HUES6 (cell line): ENCODE results near the gene CENATAC.
"Not testable (repeated sequence)": the region's sequence is repeated elsewhere in the genome, so short reads cannot be mapped to it uniquely, and the experiment has no call there.

Experiments
- H3K27ac ChIP-seq: 2 replicates; pipeline ENCODE4 v1.7.0; 2013; ENCODE audit warnings: low read depth, mild to moderate bottlenecking, low read length, inconsistent platforms
- H3K27me3 ChIP-seq: 2 replicates; pipeline ENCODE4 v1.6.1; 2013; ENCODE audit warnings: low read length; ENCODE audit not compliant: control insufficient read depth, insufficient read depth
- H3K36me3 ChIP-seq: 2 replicates; pipeline ENCODE4 v1.6.1; 2013; ENCODE audit warnings: low read length; ENCODE audit not compliant: control insufficient read depth, insufficient read depth
- H3K4me1 ChIP-seq: 2 replicates; pipeline ENCODE4 v1.6.1; 2013; ENCODE audit warnings: low read length; ENCODE audit not compliant: control insufficient read depth, insufficient read depth
- H3K4me3 ChIP-seq: 2 replicates; pipeline ENCODE4 v1.5.1; 2013; ENCODE audit warnings: low read depth, low read length
- H3K9ac ChIP-seq: one replicate; pipeline ENCODE4 v1.6.1; 2013; ENCODE audit warnings: mild to moderate bottlenecking, low read length
- H3K9me3 ChIP-seq: 2 replicates; pipeline ENCODE4 v1.6.1; 2013; ENCODE audit warnings: low read depth, low read length; ENCODE audit not compliant: control insufficient read depth, insufficient read depth

The CENATAC gene

DNA sequence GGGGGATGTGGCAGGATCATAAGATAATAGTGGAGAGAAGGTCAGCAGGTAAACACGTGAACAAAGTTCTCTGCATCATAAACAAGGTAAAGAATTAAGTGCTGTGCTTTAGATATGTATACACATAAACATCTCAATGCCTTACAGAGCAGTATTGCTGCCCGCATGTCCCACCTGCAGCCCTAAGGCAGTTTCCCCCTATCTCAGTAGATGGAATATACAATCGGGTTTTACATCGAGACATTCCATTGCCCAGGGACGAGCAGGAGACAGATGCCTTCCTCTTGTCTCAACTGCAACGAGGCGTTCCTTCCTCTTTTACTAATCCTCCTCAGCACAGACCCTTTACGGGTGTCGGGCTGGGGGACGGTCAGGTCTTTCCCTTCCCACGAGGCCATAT, 41.5 kb downstream of the CENATAC start:
- H3K36me3 ChIP-seq, H3K9me3 ChIP-seq, H3K4me3 ChIP-seq, H3K27ac ChIP-seq, H3K27me3 ChIP-seq: not testable (repeated sequence)
- H3K4me1 ChIP-seq = peaks cover 12% of the 10 kb centered on the region; the same call in 1 of the 2 replicates
- peak overlapping the region; percentile 19 for H3K9ac ChIP-seq

GRCh38 chr11:119041821-119042514, 44.0 kb downstream of the CENATAC start:
- H3K27ac ChIP-seq = no peak overlapping the region
- H3K4me3 ChIP-seq = no peak overlapping the region
- no peaks in the 10 kb centered on the region for H3K27me3 ChIP-seq
- H3K36me3 ChIP-seq = peaks cover 25% of the 10 kb centered on the region
- H3K4me1 ChIP-seq = peaks cover 12% of the 10 kb centered on the region; the same call in 1 of the 2 replicates
- H3K9me3 ChIP-seq = no peaks in the 10 kb centered on the region
- no peak overlapping the region for H3K9ac ChIP-seq

GRCh38 chr11:119042927-119043326, 45.0 kb downstream of the CENATAC start:
- H3K36me3 ChIP-seq = peaks cover 35% of the 10 kb centered on the region
- no peak overlapping the region for H3K9ac ChIP-seq
- no peaks in the 10 kb centered on the region for H3K27me3 ChIP-seq
- no peaks in the 10 kb centered on the region for H3K9me3 ChIP-seq
- peaks cover 12% of the 10 kb centered on the region; the same call in 1 of the 2 replicates for H3K4me1 ChIP-seq
- H3K27ac ChIP-seq = no peak overlapping the region
- no peak overlapping the region for H3K4me3 ChIP-seq

DNA sequence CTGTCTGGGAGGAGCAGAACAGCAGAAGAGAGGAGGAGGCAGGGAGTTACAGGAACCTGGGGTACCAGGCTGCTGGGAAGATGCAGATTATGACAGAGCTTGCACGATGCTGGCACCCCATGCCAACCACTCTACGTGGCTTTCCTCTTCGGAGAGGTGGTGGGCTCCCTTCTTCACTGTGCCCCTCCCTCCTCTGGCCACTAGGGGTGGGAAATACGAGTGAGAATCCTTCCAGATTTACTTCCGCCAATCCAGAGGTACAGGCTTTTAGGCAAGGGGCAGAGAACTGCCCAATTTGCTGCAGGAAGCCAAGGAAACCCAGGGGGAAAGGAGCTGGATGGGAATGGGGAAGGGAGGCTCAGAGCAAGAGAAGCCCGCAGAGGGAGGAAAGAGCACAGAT, 46.8 kb downstream of the CENATAC start:
- Histone ChIP-seq H3K27me3 (no peaks in the 10 kb centered on the region), H3K9me3 (no peaks in the 10 kb centered on the region), H3K4me1 (peaks cover 4% of the 10 kb centered on the region; the same call in 1 of the 2 replicates), H3K36me3 (peaks cover 53% of the 10 kb centered on the region), H3K9ac (no peak overlapping the region), H3K4me3 (no peak overlapping the region), H3K27ac (no peak overlapping the region)

GRCh38 chr11:119046489-119046888, 48.6 kb downstream of the CENATAC start:
- H3K4me1 ChIP-seq = no peaks in the 10 kb centered on the region
- H3K4me3 ChIP-seq = no peak overlapping the region
- H3K27me3 ChIP-seq = no peaks in the 10 kb centered on the region
- no peak overlapping the region for H3K9ac ChIP-seq
- peaks cover 70% of the 10 kb centered on the region for H3K36me3 ChIP-seq
- no peak overlapping the region for H3K27ac ChIP-seq
- no peaks in the 10 kb centered on the region for H3K9me3 ChIP-seq

- Histone ChIP-seq H3K9me3 (no peaks in the 10 kb centered on the region), H3K27me3 (no peaks in the 10 kb centered on the region), H3K27ac (no peak overlapping the region), H3K4me3 (no peak overlapping the region), H3K36me3 (peaks cover 78% of the 10 kb centered on the region), H3K4me1 (no peaks in the 10 kb centered on the region), H3K9ac (no peak overlapping the region)
Measured at GRCh38 chr11:119047205-119047604, 49.3 kb downstream of the CENATAC start.

DNA sequence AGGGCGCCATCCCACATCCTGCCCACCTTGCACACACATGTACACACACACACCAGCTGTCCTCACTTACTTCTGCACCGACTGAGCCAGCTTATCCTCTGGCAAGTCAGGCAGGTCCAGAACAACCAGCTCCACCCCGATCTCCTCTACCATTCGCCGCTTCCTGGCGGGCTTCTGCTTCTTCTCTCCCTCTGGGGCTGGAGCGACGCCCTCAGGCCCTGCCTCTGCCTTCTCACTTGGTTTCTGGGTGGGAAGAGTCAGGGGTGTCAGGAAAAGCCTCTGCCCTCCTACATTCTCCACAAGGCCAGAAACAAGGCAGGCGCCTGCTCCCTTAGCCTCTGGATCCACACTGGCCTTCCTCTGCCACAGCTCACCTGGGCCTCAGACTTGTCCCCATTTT, 50.7 kb downstream of the CENATAC start:
- Histone ChIP-seq H3K27ac (no peak overlapping the region), H3K36me3 (peaks cover 92% of the 10 kb centered on the region), H3K4me3 (no peak overlapping the region), H3K4me1 (no peaks in the 10 kb centered on the region), H3K9ac (no peak overlapping the region), H3K9me3 (no peaks in the 10 kb centered on the region), H3K27me3 (no peaks in the 10 kb centered on the region)

DNA sequence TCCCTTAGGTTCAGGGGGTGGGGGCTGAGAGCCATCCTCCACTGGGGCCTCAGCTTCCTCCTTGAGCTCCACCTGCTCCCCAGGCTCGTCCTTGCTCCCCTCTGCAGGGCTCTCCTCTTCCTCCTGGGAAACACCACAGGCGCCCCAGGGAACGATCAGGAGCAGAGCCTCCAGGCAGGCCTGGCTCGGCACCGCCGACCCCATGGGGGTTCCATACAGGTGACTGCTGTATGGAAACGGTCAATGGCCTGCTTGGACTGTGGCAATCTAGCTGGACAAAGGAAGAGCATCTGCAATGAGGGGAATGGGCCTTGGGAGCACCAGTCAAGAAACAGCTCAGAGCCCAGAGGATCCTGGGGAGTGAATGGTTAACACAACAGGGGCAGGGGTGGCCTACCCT, 51.1 kb downstream of the CENATAC start:
- Histone ChIP-seq H3K4me1 (no peaks in the 10 kb centered on the region), H3K4me3 (no peak overlapping the region), H3K27ac (no peak overlapping the region), H3K27me3 (no peaks in the 10 kb centered on the region), H3K36me3 (peaks cover 96% of the 10 kb centered on the region), H3K9me3 (no peaks in the 10 kb centered on the region), H3K9ac (no peak overlapping the region)

- Histone ChIP-seq H3K4me3 (no peak overlapping the region), H3K9me3 (no peaks in the 10 kb centered on the region), H3K9ac (no peak overlapping the region), H3K27me3 (no peaks in the 10 kb centered on the region), H3K36me3 (peaks cover 92% of the 10 kb centered on the region), H3K27ac (no peak overlapping the region), H3K4me1 (peaks cover 6% of the 10 kb centered on the region)
Measured at GRCh38 chr11:119051440-119052162, 53.7 kb downstream of the CENATAC start.

- Histone ChIP-seq H3K9ac (no peak overlapping the region), H3K27me3 (no peaks in the 10 kb centered on the region), H3K4me3 (no peak overlapping the region), H3K9me3 (no peaks in the 10 kb centered on the region), H3K36me3 (peaks cover 85% of the 10 kb centered on the region), H3K4me1 (peaks cover 6% of the 10 kb centered on the region), H3K27ac (no peak overlapping the region)
Measured at GRCh38 chr11:119052163-119052814, 54.4 kb downstream of the CENATAC start.

DNA sequence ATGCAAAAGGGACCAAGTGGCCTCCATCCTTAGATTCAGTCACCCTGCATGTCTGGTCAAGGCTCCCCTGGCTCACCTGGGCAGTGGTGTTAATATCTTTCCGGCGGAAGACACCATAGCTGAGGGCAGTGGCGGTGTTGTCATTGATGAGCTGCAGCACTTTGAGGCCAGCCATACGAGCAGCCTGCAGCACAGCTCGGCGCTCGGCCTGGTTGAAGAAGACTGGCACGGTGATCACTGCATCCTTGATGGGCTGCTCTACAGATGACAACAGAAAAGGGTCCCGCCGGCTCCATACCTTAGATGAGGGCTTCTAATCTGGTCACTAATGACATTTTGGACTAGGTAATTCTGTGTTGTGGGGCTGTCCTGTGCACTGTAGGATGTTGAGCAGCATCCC, 56.5 kb downstream of the CENATAC start:
- peaks cover 6% of the 10 kb centered on the region for H3K4me1 ChIP-seq
- H3K4me3 ChIP-seq = no peak overlapping the region
- no peaks in the 10 kb centered on the region for H3K27me3 ChIP-seq
- no peak overlapping the region for H3K9ac ChIP-seq
- H3K27ac ChIP-seq = no peak overlapping the region
- peaks cover 64% of the 10 kb centered on the region for H3K36me3 ChIP-seq
- no peaks in the 10 kb centered on the region for H3K9me3 ChIP-seq
